GM12878 (cell line): ENCODE results near the gene PRKCE. TPM values are rescaled to one million over a fixed set of nuclear protein-coding genes. Genes with fewer than 3 reads are reported as not detected.

ENCODE experiments used
- ATAC-seq: fragments of 200-7000 bp; cut with Tn5 transposase; 3 replicates; pipeline ENCODE4 v1.9.1; 2020; ENCODE audit warnings: mild to moderate bottlenecking, moderate library complexity
- BruUV-seq: library from RNA; stranded (reverse); fragments of 400-500 nt; replicated peaks from 2 replicates; lab custom pipeline; 2021; lab: Mats Ljungman, UMichigan
- CTCF ChIA-PET: fragments of 300-600 bp; sonication (Branson Sonifier 250); formaldehyde crosslinking; extraction: SDS; loops from one replicate; lab custom pipeline; 2021; ENCODE audit warnings: inconsistent platforms; lab: Yijun Ruan, JAX
- POLR2A ChIA-PET: fragments of 350-600 bp; formaldehyde crosslinking; extraction: SDS; loops from one replicate; lab custom pipeline; 2021; ENCODE audit warnings: inconsistent platforms; lab: Charles Lee
- RAD21 ChIA-PET: fragments of 300-600 bp; sonication (Branson Sonifier 250); formaldehyde crosslinking; loops from one replicate; lab custom pipeline; 2023; ENCODE audit warnings: antibody characterized with exemption; ENCODE audit not compliant: unreplicated experiment; lab: Charles Lee
- SMC1A ChIA-PET: fragments of 300-600 bp; sonication (Branson Sonifier 250); formaldehyde crosslinking; loops from one replicate; lab custom pipeline; 2023; ENCODE audit not compliant: unreplicated experiment, uncharacterized antibody; lab: Charles Lee
- DNase-seq: peaks from one replicate; pipeline ENCODE4 v3.0.0-alpha.2; 2011; ENCODE audit warnings: low read depth, low spot score
- FAIRE-seq: peaks from 3 replicates; lab custom pipeline; 2011; peaks lifted over from hg19 to GRCh38; lab: Jason Lieb, UNC
- H2AFZ ChIP-seq: 2 replicates; pipeline ENCODE4 v1.6.0; 2011; ENCODE audit warnings: low read depth, low read length, control low read depth; ENCODE audit not compliant: control insufficient read depth
- H3K27ac ChIP-seq: 2 replicates; pipeline ENCODE4 v1.5.1; 2011; ENCODE audit warnings: control low read depth; ENCODE audit not compliant: control insufficient read depth, insufficient read depth
- H3K27me3 ChIP-seq, 2 experiments: replicated peaks in 1 of 2; 2 replicates each; pipeline versions ENCODE4 v1.6.0 to v1.6.1; 2011; ENCODE audit warnings: low read length in 1 of 2; ENCODE audit not compliant: control insufficient read depth in 2 of 2, insufficient read depth in 2 of 2
- H3K36me3 ChIP-seq, 2 experiments: 2 replicates each; pipeline ENCODE4 v1.5.1; 2011; ENCODE audit warnings: low read length in 1 of 2; ENCODE audit not compliant: control insufficient read depth in 2 of 2, insufficient read depth in 2 of 2
- H3K4me1 ChIP-seq: 2 replicates; pipeline ENCODE4 v1.6.1; 2011; ENCODE audit warnings: mild to moderate bottlenecking, low read length, moderate library complexity, mixed read lengths; ENCODE audit not compliant: control insufficient read depth, insufficient read depth
- H3K4me2 ChIP-seq: 2 replicates; pipeline ENCODE4 v1.6.0; 2011; ENCODE audit warnings: control low read depth; ENCODE audit not compliant: control insufficient read depth, insufficient read depth
- H3K4me3 ChIP-seq: fragments of 200-600 bp; sonication (generic); 2 replicates; pipeline ENCODE4 v1.5.1; 2016
- H3K79me2 ChIP-seq: 2 replicates; pipeline ENCODE4 v1.6.0; 2011; ENCODE audit warnings: low read length; ENCODE audit not compliant: control insufficient read depth, insufficient read depth
- H3K9ac ChIP-seq: 2 replicates; pipeline ENCODE4 v1.8.0; 2011; ENCODE audit warnings: low read length, control low read depth, mixed read lengths; ENCODE audit not compliant: control insufficient read depth, insufficient read depth
- H3K9me3 ChIP-seq: replicated peaks from 3 replicates; pipeline ENCODE4 v1.5.1; 2011; ENCODE audit warnings: mild to moderate bottlenecking, low read length; ENCODE audit not compliant: control insufficient read depth, insufficient read depth
- H4K20me1 ChIP-seq: 2 replicates; pipeline ENCODE4 v1.6.0; 2011; ENCODE audit not compliant: control insufficient read depth, insufficient read depth
- CUX1 ChIP-seq: IDR thresholded peaks from 2 replicates; pipeline ENCODE4 v1.6.1; 2012; ENCODE audit warnings: improper control_type of control experiment, low read depth, low read length; ENCODE audit not compliant: insufficient replicate concordance
- ESRRA ChIP-seq: IDR thresholded peaks from 2 replicates; pipeline ENCODE4 v1.6.1; 2012; ENCODE audit warnings: mild to moderate bottlenecking, low read length, improper control_type of control experiment
- IRF3 ChIP-seq: fragments of 450-650 bp; IDR thresholded peaks from 2 replicates; pipeline ENCODE4 v1.6.1; 2014; ENCODE audit warnings: mild to moderate bottlenecking
- KAT2A ChIP-seq: conservative IDR thresholded peaks from 2 replicates; pipeline ENCODE4 v1.6.1; 2011; ENCODE audit warnings: low read depth, low read length; ENCODE audit not compliant: control insufficient read depth
- POU2F2 ChIP-seq: IDR thresholded peaks from 3 replicates; pipeline ENCODE4 v1.6.1; 2011; ENCODE audit warnings: low read depth, mild to moderate bottlenecking, low read length, borderline replicate concordance
- SPI1 ChIP-seq: IDR thresholded peaks from 2 replicates; pipeline ENCODE4 v1.6.1; 2011; ENCODE audit warnings: low read depth, mild to moderate bottlenecking, low read length, moderate library complexity, borderline replicate concordance; ENCODE audit not compliant: insufficient read depth
- YY1 ChIP-seq: IDR thresholded peaks from 2 replicates; pipeline ENCODE4 v1.6.1; 2011; ENCODE audit warnings: low read depth, mild to moderate bottlenecking, low read length
- ZNF622 ChIP-seq: fragments of 450-650 bp; IDR thresholded peaks from 2 replicates; pipeline ENCODE4 v1.6.1; 2017; ENCODE audit warnings: mild to moderate bottlenecking, inconsistent platforms
- WGBS: methylation state at CpG from one replicate; pipeline ENCODE4 v1.1.6; 2016; ENCODE audit warnings: low lambda C conversion rate; ENCODE audit not compliant: insufficient replicate concordance, insufficient coverage; ENCODE audit errors: missing lambda C conversion rate; 5-methylcytosine and 5-hydroxymethylcytosine counted together
- in situ Hi-C: fragments of 300-500 bp; cut with MboI; formaldehyde crosslinking; loops from 9 replicates; pipeline ENCODE4 v1.14.3; 2018; ENCODE audit warnings: mixed read lengths
- intact Hi-C: fragments of 100-400 bp; cut with micrococcal nuclease; formaldehyde crosslinking; loops from one replicate; pipeline ENCODE4 v1.14.2; 2022; ENCODE audit not compliant: unreplicated experiment
- polyA plus RNA-seq, 11 experiments: library from polyadenylated mRNA; depleted of rRNA in 4 of 11; unstranded in 6 of 11; stranded (reverse) in 5 of 11; fragments of >200 nt; fragmentation: Nextera tagmentation in 4 of 11; fragmentation: Illumina TruSeq in 1 of 11; extraction: Ambion mirVana in 4 of 11; extraction: Trizol in 1 of 11; gene quantifications; 1 replicate in 1 of 11; 2 replicates in 10 of 11; pipeline versions ENCODE4 v1.2.1 to v1.2.3, GENCODE V29; 2011 to 2016; ENCODE audit warnings: inconsistent platforms in 2 of 11, missing spikeins in 2 of 11, low read depth in 1 of 11
- total RNA-seq, 4 experiments: library from RNA; depleted of rRNA in 3 of 4; stranded (reverse); fragments of >200 nt in 3 of 4; fragmentation: Illumina TruSeq in 1 of 4; extraction: Trizol in 1 of 4; gene quantifications; 2 replicates each; pipeline versions ENCODE4 v1.2.1 to v1.2.3, GENCODE V29; 2013 to 2021

The PRKCE gene
- total and polyA plus RNA-seq, 10 of the 15 experiments (the other 5 are each of a cell fraction or from before 2014, with no cell fraction given) = 2.6 to 28.2 (median 11.3) TPM

- TF ChIP-seq POU2F2 = no peak
- TF ChIP-seq, all 136 proteins: peak for 0
- Histone ChIP-seq H3K27ac (no peak overlapping the region), H3K4me3 (no peak overlapping the region), H2AFZ (no peak overlapping the region), H3K4me1 (no peaks in the 10 kb centered on the region), H4K20me1 (no peaks in the 10 kb centered on the region), H3K79me2 (no peaks in the 10 kb centered on the region), H3K4me2 (no peak overlapping the region), H3K9ac (no peak overlapping the region), H3K27me3 (no peaks in the 10 kb centered on the region), H3K9me3 (no peaks in the 10 kb centered on the region), H3K36me3 (peaks cover 9% of the 10 kb centered on the region in 2 experiments; a peak in 3 of 4 replicates)
- WGBS = 58% methylated on average over 3 of the region's 3 CpGs
- intact Hi-C loops = no loop called here
- ATAC-seq = no peak
- no peak for DNase-seq
- ChIA-PET RAD21 (interaction anchor here (2.6 kb wide), 1 partner anchor 82 kb away, joined by 7 read pairs; no protein-coding TSS in a partner anchor), CTCF (interaction anchor here (0.8 to 2.0 kb wide), 4 partner anchors 82 to 204 kb away, joined by 3 to 5 read pairs (median 4); no protein-coding TSS in a partner anchor), POLR2A (no interaction called here), SMC1A (interaction anchor here (1.6 kb wide), 2 partner anchors 18 to 82 kb away, joined by 3 to 4 read pairs; no protein-coding TSS in a partner anchor)
- no TSS peak for BruUV-seq
- FAIRE-seq = no peak
- in situ Hi-C loops = no loop called here
Measured at GRCh38 chr2:46161911-46162310, 510.4 kb downstream of the PRKCE start.

- H3K36me3 ChIP-seq = peaks cover 4 to 9% of the 10 kb centered on the region in 2 experiments; a peak in 3 of 4 replicates
- no peaks in the 10 kb centered on the region for H3K79me2 ChIP-seq
- ChIA-PET RAD21 (interaction anchor here (2.6 kb wide), 1 partner anchor 83 kb away, joined by 7 read pairs; no protein-coding TSS in a partner anchor), CTCF (interaction anchor here (0.6 to 2.0 kb wide), 7 partner anchors 17 to 700 kb away, joined by 3 to 5 read pairs (median 3); no protein-coding TSS in a partner anchor), POLR2A (interaction anchor here (0.5 to 0.6 kb wide), 2 partner anchors 123 to 1936 kb away, joined by 3 to 4 read pairs; no protein-coding TSS in a partner anchor), SMC1A (interaction anchor here (0.7 to 1.7 kb wide), 5 partner anchors 18 to 201 kb away, joined by 3 to 4 read pairs (median 3); no protein-coding TSS in a partner anchor)
- H3K4me3 ChIP-seq = no peak overlapping the region
- no peaks in the 10 kb centered on the region for H3K4me1 ChIP-seq
- in situ Hi-C loops = no loop called here
- H3K9ac ChIP-seq = no peak overlapping the region
- WGBS = 58% methylated on average over 11 of the region's 11 CpGs
- DNase-seq (no peak), FAIRE-seq (no peak), ATAC-seq (no peak)
- H3K4me2 ChIP-seq = no peak overlapping the region
- H3K27me3 ChIP-seq = no peaks in the 10 kb centered on the region
- no peaks in the 10 kb centered on the region for H4K20me1 ChIP-seq
- H3K27ac ChIP-seq = no peak overlapping the region
- intact Hi-C loops = no loop called here
- H2AFZ ChIP-seq = no peak overlapping the region
- TF ChIP-seq CUX1 = no peak
- TF ChIP-seq KAT2A = no peak
- TF ChIP-seq ESRRA = no peak
- TF ChIP-seq SPI1 = no peak
- no peak for TF ChIP-seq ZNF622
- TF ChIP-seq IRF3 = no peak
- TF ChIP-seq YY1 = no peak
- H3K9me3 ChIP-seq = no peaks in the 10 kb centered on the region
- no TSS peak for BruUV-seq
Measured at GRCh38 chr2:46162329-46163097, 511.0 kb downstream of the PRKCE start.
